IPS-NIHi11 (cell line): ENCODE measurements around the gene MARF1.
"Not testable (repeated sequence)": the region's sequence is repeated elsewhere in the genome, so short reads cannot be mapped to it uniquely, and the experiment has no call there.

Source experiments
- DNase-seq: peaks from one replicate; pipeline ENCODE4 v3.0.0; 2012; ENCODE audit warnings: mixed read lengths, low spot score

MARF1 gene

DNA sequence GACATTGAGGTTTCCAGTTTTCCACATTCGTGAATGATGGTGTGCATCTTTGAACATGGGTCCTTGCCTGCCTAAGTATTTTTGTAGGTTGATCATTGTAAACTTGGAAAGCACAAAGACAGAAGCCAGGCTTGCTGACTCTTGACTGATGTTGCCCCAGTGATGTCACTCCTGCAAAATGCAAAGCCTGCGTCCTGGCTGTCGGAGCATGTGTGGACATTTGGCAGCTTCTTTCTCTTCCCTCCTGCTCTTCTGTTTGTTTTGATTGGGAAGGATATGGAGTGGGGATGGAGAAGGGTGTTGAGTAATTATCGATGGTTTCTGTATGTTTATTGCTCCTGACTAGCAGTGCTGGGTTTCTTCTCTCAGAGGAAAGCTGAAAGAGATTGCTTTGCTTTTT is 10.3 kb upstream of the MARF1 start:
- no peak for DNase-seq

DNA sequence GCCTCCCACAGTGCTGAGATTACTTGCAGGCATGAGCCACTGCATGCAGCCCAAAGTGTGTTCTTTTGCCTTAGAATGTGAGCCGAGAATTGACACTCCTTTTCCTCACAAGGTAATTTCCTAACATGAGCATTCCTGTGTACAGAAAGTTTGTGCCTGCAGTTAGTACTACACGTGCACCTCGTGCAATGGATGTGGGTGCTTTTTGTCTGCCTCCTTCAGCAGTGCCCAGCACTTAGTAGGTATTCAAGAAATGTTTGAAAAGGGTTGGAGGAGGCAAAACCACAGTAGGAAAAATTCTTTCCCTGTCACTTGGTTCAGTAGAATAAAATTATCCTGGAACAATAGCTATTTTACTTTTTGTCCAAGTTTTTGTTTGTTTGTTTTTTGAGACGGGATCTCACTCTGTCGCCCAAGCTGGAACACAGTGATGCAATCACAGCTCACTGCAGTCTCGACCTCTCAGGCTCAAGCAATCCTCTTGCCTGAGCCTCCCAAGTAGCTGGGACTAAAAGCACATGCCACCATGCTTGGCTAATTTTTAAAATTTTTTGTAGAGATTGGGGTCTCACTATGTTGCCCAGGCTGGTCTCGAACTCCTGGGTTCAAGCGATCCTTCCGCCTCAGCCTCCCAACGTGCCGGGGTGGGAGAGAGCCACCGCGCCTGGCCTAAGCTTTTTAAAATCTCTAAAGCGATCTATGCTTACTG is 9.5 kb upstream of the MARF1 start:
- DNase-seq: no peak

DNA sequence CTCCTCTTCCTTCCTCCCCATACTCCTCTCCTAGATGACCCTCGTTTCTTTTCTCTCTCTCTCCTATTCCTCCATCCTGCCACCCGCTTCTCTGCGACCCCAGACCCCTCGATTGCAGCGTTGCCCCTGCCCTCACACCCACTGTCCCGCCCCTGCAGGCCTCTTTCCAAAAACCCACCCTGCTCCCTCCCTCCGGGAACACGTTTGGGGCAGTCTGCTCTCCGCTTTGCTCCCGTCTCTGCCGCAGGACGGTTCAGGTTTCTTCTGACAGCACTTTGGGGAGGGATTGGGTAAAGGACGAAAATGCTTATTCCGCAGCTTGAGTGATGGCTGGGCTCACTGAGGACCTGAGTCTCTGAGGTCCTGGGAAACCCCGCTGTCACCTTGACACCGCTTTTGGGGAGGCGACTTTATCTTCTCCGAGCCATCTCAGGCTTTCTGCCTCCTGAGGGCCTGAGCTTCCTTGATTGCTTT is 7.8 kb upstream of the MARF1 start:
- DNase-seq: peak; percentile 67

DNA sequence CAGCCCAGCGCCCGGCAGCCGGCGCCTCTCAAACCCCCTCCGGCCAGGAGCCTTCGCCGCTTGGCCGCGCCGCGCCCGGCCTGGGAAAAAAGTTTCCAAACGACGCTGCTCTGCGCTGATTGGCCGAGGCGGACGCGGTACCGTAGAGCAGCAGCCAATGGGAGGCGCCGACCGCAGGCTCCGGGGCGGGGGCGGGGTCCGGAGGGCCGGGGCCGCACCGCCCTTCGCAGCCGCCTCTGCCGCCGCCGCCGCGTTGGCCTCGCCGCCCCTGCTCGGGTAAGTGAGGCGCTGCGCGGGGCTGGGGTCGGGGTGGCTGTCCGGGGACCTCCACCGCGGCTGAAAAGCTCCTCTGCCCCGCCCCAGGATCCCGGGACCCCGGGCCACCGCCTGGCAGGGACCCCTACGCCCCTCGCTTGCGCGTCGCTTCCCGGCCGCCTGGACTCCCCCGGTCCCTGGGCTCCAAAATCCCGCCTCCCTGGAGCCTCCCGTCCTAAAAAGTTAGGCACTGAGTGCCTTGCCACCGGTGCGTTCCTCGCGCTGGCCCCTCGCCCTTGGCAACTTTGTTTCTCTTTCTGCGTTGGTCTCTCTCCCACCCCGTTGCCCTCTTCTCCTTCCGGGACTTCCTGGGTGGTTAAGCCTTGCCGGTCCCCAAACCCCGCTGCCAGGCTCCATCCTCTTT is 7.2 kb upstream of the MARF1 start, which contains the start of gene NDE1:
Gene NDE1, plus strand, starts transcription at position 227 of the 679 bp plus-strand sequence. CDS start 14,534 bp downstream, outside the sequence.
- peak; percentile 99 for DNase-seq

DNA sequence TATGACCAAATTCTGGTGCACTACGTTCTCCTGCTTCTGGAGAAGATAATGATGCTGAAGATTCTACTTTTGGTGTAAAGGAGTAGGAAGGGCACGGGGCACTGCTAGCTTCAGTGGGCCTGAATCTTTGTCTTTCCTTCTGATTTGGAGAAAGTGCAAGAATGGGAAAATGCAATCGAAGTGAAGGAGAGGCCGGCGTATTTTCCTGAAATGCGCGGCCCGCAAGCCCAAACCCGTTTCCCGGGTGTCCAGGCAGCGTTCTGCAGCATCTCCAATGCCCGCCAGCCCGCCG is 6.7 kb upstream of the MARF1 start:
- no peak for DNase-seq

DNA sequence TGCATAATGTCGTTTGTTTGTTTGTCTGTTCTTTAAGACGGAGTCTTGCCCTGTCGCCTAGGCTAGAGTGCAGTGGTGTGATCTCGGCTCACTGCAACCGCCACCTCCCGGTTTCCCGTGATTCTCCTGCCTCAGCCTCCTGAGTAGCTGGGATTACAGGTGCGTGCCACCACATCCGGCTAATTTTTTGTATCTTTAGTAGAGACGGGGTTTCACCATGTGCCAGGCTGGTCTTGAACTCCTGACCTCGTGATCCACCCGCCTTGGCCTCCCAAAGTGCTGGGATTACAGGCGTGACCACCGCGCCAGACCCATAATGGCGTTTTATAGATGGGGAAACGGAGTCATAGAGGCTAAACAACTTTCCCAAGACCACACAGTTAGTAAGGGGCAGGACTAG is 6.4 kb upstream of the MARF1 start:
- not testable (repeated sequence) for DNase-seq

DNA sequence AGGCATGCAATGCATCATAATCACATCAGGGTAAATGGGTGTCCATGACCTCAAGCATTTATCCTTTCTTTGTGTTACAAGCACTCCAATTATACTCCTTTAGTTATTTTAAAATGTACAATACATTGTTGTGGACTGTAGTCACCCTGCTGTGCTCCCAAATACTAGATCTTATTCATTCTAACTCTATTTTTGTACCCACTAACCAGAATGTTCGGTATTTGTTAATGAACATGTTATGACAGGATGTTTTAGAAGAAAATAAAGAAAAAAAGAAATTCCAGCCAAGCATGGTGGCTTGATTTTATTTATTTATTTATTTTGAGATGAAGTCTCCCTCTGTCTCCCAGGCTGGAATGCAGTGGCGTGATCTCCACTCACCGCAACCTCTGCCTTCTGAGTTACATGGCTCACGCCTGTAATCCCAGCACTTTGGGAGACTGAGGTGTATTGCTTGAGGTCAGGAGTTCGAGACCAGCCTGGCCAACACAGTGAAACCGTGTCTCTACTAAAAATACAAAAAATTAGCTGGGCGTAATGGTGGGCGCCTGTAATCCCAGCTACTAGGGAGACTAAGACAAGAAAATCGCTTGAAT is 5.3 kb upstream of the MARF1 start:
- no peak for DNase-seq

DNA sequence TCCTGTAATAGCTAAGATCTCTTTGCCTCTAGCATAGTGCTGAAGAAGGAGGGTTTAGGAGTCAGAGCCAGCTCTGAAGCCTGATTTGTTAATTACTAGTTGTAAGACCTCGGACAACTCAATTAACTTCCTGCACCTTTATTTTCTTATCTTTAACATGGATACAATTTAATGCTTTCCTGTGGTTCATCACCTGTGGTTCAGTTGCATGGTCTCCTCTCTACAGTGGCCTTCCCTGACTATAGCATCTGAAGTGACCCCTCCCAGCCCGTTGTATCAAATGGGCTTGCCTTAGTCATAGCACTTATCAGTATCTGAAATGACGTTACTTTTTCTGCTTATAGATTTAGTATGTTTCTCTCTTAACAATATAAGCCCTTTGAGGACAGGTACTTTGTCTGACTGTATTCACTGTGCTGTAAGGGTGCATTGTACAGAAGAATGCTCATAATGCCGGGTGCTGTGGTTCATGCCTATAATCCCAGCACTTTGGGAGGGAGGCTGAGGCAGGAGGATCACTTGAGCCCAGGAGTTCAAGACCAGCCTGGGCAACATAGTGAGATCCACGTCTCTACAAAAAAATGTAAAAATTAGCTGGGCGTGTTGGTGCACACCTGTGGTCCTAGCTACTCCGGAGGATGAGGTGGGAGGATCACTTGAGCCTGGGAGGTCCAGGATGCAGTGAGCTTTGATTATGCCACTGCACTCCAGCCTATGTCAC is 4.5 kb upstream of the MARF1 start:
- DNase-seq: no peak

DNA sequence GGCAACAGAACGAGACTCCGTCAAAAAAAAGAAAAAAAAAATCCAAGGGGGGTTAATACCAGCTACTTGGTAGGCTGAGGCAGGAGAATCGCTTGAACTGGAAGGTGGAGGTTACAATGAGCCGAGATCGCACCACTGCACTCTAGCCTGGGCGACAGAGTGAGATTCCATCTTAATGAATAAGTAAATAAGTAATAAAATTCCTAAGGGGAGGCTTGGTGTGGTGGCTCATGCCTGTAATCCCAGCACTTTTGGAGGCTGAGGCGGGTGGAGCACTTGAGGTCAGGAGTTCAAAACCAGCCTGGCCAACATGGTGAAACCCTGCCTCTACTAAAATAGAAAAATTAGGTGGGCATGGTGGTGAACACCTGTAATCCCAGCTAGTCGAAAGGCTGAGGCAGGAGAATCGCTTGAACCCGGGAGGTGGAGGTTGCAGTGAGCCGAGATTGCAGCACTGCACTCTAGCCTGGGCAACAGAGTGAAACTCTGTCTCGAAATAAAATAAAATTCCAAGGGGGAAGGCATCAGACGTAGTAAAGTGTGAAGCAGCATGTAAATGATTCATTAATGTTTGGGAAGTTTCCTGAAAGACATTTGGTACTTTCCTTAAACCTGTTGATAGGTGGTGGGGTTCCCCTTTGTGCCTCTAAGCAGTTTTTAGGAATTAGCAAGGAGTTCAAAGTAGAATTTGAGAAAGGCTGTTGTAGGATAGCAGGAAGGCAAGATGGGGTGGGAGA is 3.8 kb upstream of the MARF1 start:
- not testable (repeated sequence) for DNase-seq

DNA sequence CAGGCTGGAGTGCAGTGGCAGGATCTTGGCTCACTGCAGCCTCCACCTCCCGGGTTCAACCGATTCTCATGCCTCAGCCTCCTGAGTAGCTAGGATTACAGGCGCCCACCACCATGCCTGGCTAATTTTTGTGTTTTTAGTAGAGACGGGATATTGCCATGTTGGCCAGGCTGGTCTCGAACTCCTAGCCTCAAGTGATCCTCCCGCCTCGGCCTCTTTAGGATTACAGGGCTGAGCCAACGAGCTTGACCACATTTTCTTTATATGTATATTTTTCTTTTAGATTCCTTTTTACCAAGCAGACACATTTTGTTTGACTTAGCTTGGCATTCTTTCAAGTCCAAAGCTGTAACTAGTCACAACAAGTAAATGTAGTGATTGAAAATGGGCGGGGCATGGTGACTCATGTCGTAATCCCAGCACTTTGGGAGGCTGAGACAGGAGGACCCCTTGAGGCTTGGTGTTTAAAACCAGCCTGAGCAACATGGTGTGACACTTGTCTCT is 2.1 kb upstream of the MARF1 start:
- not testable (repeated sequence) for DNase-seq

DNA sequence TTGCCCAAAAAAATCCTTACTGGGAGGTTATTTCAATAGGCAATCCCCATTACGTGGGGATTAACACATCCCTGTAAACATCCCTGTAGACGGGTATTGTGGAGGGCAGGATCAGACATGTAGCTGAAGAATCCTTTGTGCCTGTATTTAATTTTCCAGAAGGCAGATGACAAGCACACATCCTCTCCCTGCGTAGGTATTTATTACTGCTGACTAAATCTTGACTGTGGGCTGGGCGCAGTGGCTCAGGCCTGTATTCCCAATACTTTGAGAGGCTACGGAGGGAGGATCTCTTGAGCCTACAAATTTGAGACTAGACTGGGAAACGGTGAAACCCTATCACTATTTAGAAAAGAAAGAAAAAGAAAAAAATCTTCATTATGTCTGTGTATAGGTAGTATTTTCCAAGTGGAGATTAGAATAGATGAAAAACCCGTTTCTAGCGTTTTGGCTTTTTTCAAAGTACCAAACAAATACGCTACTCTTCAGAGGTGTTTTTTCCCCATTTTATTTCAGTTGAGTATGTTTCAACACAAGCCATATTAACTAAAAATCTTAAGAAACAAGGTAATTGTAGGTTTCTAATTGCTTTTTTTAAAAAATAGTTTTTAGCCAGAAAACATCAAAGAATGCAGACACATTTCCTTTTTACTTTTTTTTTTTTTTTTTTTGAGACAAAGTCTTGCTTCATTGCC is 1.5 kb upstream of the MARF1 start:
- DNase-seq: no peak

DNA sequence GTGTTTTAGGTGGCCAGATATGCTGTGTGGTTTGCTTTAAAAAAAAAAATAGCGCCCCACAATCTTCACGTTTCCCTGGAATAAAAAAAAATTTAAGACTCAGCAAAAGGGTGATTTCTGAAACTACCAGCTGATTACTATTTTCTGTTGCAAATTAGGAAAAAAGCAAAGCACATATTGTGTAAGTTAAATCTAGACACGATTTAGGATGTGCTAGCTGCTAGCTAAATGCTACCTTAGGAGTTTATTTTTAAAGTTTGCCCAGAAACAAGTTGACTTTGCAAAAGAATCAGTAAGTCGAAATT is 944 bp upstream of the MARF1 start:
- no peak for DNase-seq

DNA sequence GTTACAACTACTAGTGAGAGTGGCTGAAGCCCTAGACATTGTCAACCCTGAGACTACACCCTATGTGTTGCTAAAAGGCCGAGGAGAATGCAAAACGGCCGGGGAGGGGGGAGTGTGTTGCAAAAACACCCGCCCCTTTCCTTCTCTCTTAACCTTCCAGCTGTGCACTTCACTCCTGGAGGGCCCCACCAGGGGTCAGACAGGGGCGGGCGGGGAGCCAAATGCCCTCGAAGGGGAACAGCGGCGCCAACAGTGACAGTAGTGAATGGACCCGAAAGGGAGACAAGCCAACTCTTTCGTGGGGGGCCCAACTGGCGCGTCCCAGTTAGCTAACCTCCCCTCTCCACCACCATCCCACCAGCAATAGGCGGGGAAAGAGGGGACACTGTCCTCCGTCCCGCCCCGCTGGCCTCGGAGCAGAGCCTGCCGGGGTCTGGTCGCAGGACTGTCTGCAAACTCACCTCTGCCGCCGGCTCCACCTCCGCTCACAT is 352 bp downstream of the MARF1 start:
- peak; percentile 64 for DNase-seq

DNA sequence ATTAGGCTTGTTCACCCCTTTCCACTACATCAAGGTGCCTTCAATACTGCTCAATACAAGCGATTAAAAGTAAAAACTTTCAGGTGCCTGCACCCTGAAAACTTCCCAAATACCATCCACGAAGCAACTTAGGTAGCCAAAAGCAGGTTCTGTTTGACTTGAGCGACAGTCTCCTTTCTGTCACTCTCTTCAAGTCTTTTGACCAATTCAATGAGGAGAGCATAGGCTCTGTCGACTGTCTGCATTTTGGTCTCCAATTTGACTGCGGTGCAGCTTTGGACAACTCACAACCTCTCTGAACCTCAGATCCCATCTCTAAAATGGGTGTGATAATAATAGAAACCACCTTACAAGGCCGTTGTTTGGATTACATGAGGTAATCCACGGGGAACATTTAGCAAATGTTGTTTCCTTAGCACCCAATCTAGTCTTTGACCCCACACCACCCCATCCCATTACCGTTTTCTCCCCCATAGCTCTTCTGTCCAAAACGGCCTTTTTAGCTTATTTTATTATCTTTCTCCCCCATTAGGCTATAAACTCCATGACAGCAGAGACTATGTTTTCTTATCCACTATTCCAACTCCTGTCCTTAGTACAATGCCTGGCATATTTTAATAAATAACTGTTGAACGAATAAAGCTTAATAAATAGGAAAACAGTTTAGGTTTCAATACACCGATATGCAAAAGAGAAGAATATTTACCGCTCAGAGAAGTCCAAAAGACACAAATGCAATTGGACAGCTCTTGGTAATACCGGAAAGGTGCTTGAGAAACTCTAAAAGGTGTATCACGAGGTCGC is 999 bp downstream of the MARF1 start:
- no peak for DNase-seq

DNA sequence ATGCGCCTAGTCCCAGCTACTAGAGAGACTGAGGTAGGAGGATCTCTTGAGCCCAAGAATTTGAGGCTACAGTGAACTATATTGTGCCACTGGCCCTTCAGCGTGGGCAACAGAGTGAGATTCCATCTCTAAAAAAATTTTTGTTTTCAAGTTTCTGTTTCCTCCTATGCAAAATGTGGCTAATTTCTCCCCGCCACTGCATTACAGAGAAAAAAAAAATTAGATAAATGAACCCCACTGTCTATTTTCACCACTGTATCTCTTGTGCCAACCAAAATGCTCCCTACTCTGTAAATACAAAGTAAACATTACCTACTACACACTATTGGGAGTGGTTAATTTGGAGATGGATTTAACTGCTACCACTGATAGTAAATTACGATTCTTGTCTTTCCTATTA is 2.0 kb downstream of the MARF1 start:
- DNase-seq: no peak

DNA sequence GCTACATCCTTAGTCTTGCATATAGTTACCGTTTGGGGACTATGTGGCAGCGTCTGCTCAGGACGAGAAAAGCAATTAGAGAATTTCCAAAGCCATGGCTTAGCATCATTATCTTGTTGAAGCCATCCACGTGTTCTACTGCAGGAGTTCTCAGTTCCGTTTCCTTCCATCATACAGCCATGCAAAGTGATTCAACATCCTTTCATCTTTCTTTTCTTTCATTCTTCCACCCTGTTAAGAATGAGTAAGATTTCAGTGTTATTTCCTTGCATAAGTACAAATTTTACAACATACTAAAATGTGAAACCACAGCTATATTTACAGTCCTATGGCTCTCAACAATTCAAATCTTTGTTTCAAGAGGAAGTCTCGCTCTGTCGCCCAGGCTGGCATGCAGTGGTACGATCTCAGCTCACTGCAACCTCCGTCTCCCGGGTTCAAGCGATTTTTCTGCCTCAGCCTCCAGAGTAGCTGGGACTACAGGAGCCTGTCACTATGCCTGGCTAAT is 3.8 kb downstream of the MARF1 start:
- no peak for DNase-seq

DNA sequence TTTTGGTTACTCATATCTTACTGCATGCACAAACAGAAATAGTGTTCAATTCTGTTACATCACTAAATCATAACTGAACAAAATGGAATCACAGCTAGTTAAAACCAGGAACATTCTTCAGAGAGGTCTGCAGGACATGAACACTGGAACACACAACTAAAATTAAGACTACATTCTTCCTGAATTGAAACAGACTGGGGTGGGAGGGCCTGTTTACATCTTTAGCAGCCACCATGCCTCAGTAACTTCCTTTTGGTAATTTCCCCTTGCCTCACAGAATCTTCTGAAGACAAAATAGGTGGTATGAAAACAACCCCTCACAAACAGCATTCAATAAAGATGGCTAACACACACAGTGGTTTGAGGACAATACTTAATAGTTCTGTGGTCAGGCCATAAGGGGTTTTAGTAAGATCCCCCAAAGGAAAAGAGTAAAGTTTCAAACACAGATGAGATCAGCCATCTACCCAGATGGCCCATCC is 6.5 kb downstream of the MARF1 start:
- no peak for DNase-seq

DNA sequence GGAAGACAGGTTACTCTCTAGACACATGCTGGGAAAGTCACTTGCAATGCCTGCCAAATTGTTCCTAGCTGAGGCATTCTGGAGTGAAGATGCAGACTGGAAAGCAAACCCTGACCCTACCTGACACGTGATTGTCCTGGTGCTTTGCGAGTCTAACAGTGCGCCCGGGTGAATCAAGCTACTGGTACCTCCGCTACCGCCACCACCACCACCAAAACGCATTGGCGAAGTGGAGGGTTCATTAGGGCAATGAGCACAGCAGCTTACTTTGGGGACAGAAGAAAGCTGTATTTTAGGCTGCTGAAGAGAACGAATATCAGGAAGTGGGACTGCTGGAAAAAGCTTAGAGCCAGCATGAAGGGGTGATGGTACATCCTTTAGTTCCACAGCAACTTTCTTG is 7.0 kb downstream of the MARF1 start:
- no peak for DNase-seq

DNA sequence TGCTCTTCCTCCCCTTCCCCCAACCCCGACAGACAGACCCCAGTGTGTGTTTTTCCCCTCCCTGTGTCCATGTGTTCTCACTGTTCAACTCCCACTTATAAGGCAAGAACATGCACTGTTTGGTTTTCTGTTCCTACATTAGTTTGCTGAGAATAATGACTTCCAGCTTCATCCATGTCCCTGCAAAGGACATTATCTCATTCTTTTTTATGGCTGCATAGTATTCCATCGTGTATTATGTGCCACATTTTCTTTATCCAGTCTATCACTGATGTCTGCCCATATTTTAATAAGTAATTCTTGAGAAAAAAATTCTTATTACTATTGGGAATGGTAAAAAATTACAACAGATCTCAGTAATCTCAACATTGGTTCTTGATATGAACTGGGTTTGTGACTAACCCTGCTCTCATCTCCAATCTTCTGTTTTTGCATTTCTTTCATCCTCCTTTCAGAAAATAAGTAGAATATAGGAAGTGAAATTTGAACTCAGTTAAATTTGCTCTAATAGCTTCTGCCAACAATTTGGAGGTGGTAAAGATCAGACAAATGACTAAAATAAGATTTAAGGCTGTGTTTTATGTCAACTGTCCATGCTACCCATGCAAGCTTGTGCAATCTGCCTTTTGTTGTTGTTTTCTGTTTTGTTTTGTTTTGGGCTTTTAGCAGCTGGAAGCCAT is 11.1 kb downstream of the MARF1 start:
- DNase-seq: no peak
